Left cardiac atrium (tissue), 4 donors: ENCODE data around the gene TSSC4. TPM values are rescaled to one million over a fixed set of nuclear protein-coding genes. Genes with fewer than 3 reads are reported as not detected.
A peak's percentile ranks its signal among the peaks of the same experiment; 100 is the strongest.

Experiments used
- ATAC-seq, 2 donors: fragments of 200-7000 bp; cut with Tn5 transposase; one replicate each; pipeline ENCODE4 v1.9.1; 2020; ENCODE audit warnings: mild to moderate bottlenecking in 2 of 2, moderate library complexity in 2 of 2
- DNase-seq: peaks from one replicate; pipeline ENCODE4 v3.0.0-alpha.2; 2020
- intact Hi-C, 2 donors: fragments of 100-400 bp; cut with DNase I; formaldehyde crosslinking; loops; one replicate each; pipeline versions ENCODE4 v1.14.1 to v1.15.1; 2022 to 2023
- total RNA-seq, 2 donors: library from RNA; stranded (reverse); fragmentation: NEBNext Ultra II Directional; extraction: Animal tissue kit (Norgen Biotek cat#: 25700); gene quantifications; one replicate each; pipeline ENCODE4 v1.2.1, GENCODE V29; 2021
- donor health status: DM: no; HTN: yes; CAD: no.
- donor health status: DM: no; HTN: yes; CAD: no; lungs with severe emphysema.
- donor health status: DM: yes; HTN: yes; CAD: no.
- donor health status: Dilated cardiomyopathy.

The TSSC4 gene
- total RNA-seq, 2 donors from 2014 or later = 34.9 to 45.7 TPM

- ATAC-seq = peak in 1 of 2 donors; percentile 20
- DNase-seq = no peak
- intact Hi-C loops = no loop called here
These were observed 49.2 kb downstream of the TSSC4 start for GRCh38 chr11:2449548-2450320.

DNA sequence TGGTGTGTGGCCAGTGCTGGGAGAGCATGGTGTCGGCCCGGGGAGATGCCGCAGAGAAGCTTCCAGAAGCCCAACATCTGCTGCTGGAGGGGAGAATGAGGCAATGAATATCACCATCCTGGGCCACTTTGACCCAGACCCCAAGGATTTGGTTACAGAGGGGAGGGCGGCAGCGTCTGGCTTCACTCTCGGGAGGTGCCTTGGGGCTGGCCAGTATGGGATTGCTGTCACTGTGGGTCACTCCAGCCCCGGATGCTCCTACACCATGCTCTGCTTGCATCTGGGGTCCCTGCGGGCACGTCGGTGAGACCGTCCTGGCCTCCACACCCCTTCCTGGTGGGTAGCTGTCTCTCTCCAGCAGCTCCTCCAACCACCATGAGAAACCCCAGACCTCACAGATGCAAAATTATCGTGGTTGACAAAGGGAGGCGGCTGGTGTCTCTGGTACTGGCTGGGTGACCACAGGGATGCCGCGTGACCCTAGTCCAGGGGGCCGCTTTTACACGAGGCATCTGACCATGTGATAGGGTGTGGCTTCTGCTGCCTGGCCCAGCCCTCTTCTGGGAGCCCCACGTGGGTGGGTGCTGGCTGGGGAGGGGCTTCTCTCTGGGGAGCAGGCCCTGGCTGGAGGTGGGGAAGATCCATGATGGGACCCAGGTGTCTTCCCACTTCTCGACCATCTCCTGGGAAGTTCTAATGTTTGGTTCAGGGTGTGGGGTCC, 49.9 kb downstream of the TSSC4 start:
- no peak for ATAC-seq
- intact Hi-C loops = no loop called here
- no peak for DNase-seq

GRCh38 chr11:2451336-2451735, 50.8 kb downstream of the TSSC4 start:
- intact Hi-C loops = no loop called here

GRCh38 chr11:2451916-2452315, 51.4 kb downstream of the TSSC4 start:
- intact Hi-C loops = no loop called here
- no peak for DNase-seq
- ATAC-seq = no peak

More at GRCh38 chr11:2451336-2451735, 50.8 kb downstream of the TSSC4 start:
- ATAC-seq (no peak), DNase-seq (no peak)

- no peak for DNase-seq
- intact Hi-C loops = no loop called here
- ATAC-seq = no peak
These were observed 51.9 kb downstream of the TSSC4 start for GRCh38 chr11:2452321-2453012.

GRCh38 chr11:2453436-2453835, 52.9 kb downstream of the TSSC4 start:
- DNase-seq (no peak), ATAC-seq (no peak)
- intact Hi-C loops = no loop called here

Other genes with a start within 250 kb of the TSSC4 start
- gene INS, start 239.5 kb upstream of the TSSC4 start, total RNA-seq = not detected
- gene TH, start 228.9 kb upstream of the TSSC4 start, total RNA-seq = not detected
- gene ASCL2, start 130.2 kb upstream of the TSSC4 start, total RNA-seq = under 1 TPM; 0.39 to 0.50 TPM
- gene C11orf21, start 98.8 kb upstream of the TSSC4 start, total RNA-seq = 10 to 100 TPM in 1 of 2 donors, 1 to 10 TPM in 1; 4.8 to 19.1 TPM
- gene TSPAN32, start 98.7 kb upstream of the TSSC4 start, total RNA-seq = 10 to 100 TPM; 11.6 to 15.0 TPM
- 100 to 1,000 TPM; 699 to 773 TPM for gene CD81, start 23.4 kb upstream of the TSSC4 start, total RNA-seq
- gene TRPM5, start 43.8 kb downstream of the TSSC4 start, total RNA-seq = not detected
- gene KCNQ1, start 44.3 kb downstream of the TSSC4 start, total RNA-seq = 10 to 100 TPM; 33.5 to 39.7 TPM